Fibroblast of the aortic adventitia (primary cell): Measurements from ENCODE around the gene SPATC1L. TPM values are rescaled to one million over a fixed set of nuclear protein-coding genes. Genes with fewer than 3 reads are reported as not detected.

ENCODE experiments used
- DNase-seq: peaks from one replicate; pipeline ENCODE4 v3.0.0-alpha.2; 2010; ENCODE audit warnings: low read depth
- H3K4me3 ChIP-seq: 2 replicates; pipeline ENCODE4 v1.5.1; 2011; ENCODE audit warnings: low read depth, mild to moderate bottlenecking, control low read depth, low read length, moderate library complexity
- total RNA-seq: library from RNA; depleted of rRNA; stranded (reverse); fragments of >200 nt; gene quantifications from 2 replicates; pipeline ENCODE4 v1.2.3, GENCODE V29; 2012; ENCODE audit warnings: low replicate concordance
- TF ChIP-seq, protein P1 (sequence below): IDR thresholded peaks from 2 replicates; pipeline ENCODE4 v1.5.1; 2011; ENCODE audit warnings: mild to moderate bottlenecking, low read length, control low read depth, inconsistent platforms; ENCODE audit not compliant: insufficient read depth

The SPATC1L gene
- total RNA-seq, 1 donor, result 9.4 TPM

DNA sequence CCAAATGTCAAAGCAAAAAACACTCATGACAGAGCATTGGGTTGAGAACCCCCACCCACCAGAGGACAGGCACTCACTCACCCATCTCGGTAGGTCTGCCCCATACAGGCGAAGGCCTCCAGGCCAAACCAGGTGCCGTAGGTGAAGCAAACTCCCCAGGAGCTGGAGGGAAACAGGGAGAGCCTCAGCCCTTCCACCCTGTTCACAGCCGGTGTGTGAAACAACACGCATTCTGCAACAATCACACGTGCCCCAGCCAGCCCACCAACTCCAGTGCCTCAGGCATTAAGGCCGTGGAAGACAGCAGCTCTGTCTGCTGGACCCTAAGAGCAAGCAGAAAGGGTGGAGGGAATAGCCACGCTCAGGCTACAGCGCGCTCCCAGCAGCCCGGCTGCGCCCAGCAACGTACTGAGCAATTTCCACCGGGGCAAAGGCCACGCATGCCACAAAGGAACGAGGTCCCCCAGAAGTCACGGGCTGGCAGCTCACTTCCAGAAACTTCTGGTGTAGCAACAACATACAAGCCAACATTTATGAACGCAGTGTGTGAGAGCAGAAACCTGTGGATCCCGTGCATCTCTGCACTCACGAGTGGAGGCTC lies 11.4 kb upstream of the SPATC1L start:
- no peak overlapping the region for H3K4me3 ChIP-seq
- TF ChIP-seq, protein P1, sequence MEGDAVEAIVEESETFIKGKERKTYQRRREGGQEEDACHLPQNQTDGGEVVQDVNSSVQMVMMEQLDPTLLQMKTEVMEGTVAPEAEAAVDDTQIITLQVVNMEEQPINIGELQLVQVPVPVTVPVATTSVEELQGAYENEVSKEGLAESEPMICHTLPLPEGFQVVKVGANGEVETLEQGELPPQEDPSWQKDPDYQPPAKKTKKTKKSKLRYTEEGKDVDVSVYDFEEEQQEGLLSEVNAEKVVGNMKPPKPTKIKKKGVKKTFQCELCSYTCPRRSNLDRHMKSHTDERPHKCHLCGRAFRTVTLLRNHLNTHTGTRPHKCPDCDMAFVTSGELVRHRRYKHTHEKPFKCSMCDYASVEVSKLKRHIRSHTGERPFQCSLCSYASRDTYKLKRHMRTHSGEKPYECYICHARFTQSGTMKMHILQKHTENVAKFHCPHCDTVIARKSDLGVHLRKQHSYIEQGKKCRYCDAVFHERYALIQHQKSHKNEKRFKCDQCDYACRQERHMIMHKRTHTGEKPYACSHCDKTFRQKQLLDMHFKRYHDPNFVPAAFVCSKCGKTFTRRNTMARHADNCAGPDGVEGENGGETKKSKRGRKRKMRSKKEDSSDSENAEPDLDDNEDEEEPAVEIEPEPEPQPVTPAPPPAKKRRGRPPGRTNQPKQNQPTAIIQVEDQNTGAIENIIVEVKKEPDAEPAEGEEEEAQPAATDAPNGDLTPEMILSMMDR, result no peak
- DNase-seq, result no peak

DNA sequence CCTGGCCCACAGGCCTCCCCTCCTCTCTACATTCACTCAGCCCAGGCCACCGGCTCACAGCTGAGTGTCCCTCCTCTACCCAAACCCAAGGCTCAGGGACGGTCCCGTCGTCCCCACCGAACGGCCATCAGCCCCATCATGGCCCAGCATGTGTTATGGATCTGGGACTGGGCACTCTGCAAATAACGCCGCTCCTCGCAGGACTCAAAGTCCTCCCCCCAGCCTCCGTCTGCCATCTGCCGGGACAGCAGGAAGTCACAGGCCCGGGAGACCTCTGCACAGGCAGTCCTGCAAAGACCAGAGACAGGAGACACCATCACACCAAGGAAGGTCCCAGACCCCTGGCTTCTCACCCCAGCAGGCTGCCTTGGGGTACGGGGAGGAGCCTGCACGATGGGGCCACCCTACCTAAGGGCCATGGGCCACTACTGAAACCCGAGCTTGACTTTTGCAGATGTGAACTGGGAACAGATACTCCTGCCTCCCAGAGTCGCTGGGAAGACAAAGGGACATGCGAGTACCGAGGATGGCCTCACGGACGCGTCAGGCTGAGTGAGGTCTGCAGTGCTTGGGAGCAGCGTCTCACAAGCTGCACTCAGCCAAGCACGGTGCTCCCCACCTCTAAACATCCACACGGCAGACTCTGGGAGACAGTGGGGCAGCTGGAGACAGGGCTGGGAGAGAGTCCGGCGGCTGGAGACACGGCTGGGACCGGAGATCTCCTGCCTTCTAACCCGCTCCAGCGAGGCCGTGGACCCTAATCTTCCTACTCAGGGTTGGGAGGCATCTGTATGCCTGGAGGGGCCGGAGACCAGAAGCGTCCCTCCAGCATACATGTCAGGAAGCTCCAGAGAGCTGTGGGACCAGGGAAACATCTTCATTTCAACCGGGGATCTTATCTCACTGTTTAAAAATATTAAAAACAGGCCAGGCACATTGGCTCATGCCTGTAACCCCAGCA lies 10.4 kb upstream of the SPATC1L start:
- no peak overlapping the region for H3K4me3 ChIP-seq
- no peak for DNase-seq
- TF ChIP-seq, protein P1, result no peak

DNA sequence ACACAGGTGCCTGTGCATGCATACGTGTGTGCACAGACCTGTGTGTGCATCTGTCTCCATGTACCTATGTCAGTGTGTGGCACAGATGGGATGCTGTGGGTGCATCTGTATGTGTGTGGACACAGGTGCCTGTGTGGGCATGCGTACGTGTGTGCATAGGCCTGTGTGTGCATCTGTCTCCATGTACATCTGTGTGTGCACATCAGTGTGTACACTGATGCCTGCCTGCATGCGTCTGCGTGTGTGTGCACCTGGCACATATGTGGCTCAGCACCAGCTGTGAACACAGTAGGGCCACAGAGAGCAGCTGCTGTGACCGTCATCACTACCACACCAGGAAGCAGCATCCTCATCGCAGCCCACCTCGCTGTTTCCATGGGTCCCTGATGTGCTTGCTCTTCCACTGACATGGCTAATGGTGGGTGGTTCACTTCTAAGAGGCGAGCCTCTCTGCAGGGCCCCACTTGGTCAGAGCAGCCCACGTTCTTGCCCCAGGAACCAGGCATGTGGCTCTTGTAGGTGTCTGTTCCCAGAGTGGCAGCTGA lies 9.6 kb upstream of the SPATC1L start:
- TF ChIP-seq, protein P1, result no peak
- no peak for DNase-seq
- no peak overlapping the region for H3K4me3 ChIP-seq

DNA sequence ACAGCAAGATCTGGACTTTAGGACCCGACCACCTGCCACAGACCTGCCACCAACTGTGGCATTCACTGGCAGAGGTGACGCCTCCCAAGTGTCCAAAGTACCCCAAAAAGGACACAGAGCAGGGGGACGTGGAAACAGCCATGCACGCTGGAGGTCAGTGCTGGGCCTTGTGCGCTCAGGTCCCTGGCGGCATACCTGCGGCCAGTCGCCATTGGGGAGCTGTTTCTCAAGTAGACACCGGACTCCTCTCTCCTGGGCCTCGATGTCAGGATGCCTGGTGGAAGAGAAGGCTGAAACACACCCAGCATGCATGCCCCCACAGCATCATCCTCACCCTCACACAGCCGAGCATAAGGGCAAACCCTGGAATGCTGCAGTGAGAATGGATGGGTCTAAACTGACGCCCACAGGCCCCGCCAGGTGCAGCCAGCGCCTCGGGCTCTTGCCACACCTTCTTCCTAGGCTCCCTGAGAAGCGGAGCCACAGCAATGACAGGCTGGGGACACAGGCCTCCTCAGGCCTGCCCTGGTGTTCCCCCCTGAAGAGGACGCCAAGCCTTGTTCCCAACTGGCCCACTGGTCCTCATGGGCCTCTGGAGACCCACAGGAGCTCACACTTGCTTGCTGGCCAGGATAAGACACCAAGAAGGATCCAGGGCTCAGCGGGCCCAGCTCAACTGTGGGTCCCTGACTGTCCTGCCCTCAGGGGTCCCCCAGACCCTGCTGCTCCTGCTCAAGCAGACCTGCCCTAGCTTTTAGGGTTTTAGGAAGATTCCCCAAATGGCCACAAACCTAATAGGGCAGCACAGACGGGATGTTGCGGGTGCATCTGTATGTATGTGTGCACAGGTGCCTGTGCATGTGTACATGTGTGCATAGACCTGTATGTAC lies 7.7 kb upstream of the SPATC1L start:
- no peak for DNase-seq
- no peak overlapping the region for H3K4me3 ChIP-seq
- TF ChIP-seq, protein P1, result no peak

DNA sequence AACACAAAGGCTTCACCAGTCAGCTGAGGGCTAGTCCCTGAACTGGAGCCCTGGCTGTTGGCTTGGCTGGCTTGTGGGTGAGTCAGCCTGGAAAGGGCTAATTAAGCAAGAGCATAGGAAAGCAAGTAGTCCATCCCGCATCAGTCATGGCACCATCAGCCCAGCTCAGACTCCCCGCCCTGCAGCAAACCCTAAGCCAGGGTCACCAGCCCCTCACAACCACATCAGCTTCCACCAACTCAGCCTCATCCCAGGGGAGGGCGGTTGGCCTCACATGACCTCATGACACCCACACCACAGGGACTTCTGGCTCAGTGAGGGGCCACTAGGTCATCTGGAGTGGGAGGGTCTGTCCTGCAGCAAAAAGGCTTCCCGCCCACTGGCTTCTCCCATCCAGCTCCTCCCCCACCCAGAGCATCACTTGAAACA lies 7.0 kb upstream of the SPATC1L start:
- DNase-seq, result peak; percentile 81
- H3K4me3 ChIP-seq, result no peak overlapping the region
- TF ChIP-seq, protein P1, result no peak

DNA sequence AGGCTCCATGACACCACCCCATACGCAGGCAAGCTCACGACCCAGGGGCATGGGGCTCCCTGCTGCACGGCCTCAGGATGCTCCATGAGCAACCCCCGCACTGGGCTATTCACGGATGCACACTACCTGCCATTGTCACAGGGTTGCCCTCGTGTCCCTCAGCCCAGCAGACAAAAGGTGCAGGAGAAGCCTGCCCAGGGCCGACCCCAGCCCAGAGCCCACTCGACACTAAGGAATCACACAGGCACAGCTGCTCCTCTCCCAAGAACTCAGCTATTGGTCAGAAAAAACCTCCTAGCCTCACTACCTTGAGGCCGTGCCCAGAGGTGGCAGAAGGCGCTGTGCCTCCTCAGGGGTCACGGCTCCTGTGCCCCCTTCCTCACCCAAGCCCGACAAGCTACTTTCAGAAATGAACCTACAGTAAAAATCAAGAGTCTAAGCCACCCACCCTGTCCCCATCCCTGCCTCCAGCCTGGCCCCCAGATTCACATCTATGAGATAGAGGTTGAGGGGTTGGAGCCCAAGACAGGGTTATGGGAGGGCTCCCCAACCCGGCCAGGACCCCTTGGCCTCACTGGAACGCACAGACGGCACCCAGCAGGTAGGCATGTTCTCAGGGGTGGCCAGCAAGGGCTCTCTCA lies 6.4 kb upstream of the SPATC1L start:
- TF ChIP-seq, protein P1, result no peak
- DNase-seq, result no peak
- no peak overlapping the region for H3K4me3 ChIP-seq
